ENCODE data around the gene ADM2. TPM values are rescaled to one million over a fixed set of nuclear protein-coding genes. Genes with fewer than 3 reads are reported as not detected.
"Not testable (repeated sequence)": the region's sequence is repeated elsewhere in the genome, so short reads cannot be mapped to it uniquely, and the experiment has no call there.

Gene ADM2
- total RNA-seq, 2 donors from 2014 or later = 2.6 to 6.7 TPM

GRCh38 chr22:50507421-50507990 is 26.2 kb downstream of the ADM2 start, which contains the start of gene LMF2:
Gene LMF2 (minus strand): TSS chr22:50507702. CDS start chr22:50507675, 27 bp downstream.
- Mint-ChIP-seq H3K4me1 (ENCODE audit: low read depth in 2 of 2) (peaks cover 19 to 20% of the 10 kb centered on the region in 2 donors), H3K4me3 (peak within 1 kb of the TSS; percentile 96), H3K9me3 (no peaks in the 10 kb centered on the region), H3K27me3 (no peaks in the 10 kb centered on the region), H3K36me3 (peaks cover 14% of the 10 kb centered on the region), H3K27ac (peak within 1 kb of the TSS; percentile 86 to 92)
- peak; percentile 93 for DNase-seq (ENCODE audit: low spot score)
- ATAC-seq = peak; percentile 90 to 91

GRCh38 chr22:50507991-50508884 is 26.9 kb downstream of the ADM2 start, which contains the start of gene NCAPH2:
Gene NCAPH2 (plus strand): TSS chr22:50508224. CDS start chr22:50508338, 114 bp downstream.
- H3K4me3 Mint-ChIP-seq = peak within 1 kb of the TSS; percentile 96
- peaks cover 20 to 22% of the 10 kb centered on the region in 2 donors for H3K4me1 Mint-ChIP-seq (ENCODE audit: low read depth in 2 of 2)
- peaks cover 15% of the 10 kb centered on the region for H3K36me3 Mint-ChIP-seq
- H3K9me3 Mint-ChIP-seq = no peaks in the 10 kb centered on the region
- ATAC-seq (peak; percentile 87 to 88), DNase-seq (ENCODE audit: low spot score) (peak; percentile 98)
- H3K27ac Mint-ChIP-seq = peak within 1 kb of the TSS; percentile 86 to 92
- no peaks in the 10 kb centered on the region for H3K27me3 Mint-ChIP-seq

- DNase-seq (ENCODE audit: low spot score) (no peak), ATAC-seq (no peak)
- H3K27ac Mint-ChIP-seq = peak overlapping the region; percentile 56 to 73
- peaks cover 15% of the 10 kb centered on the region for H3K36me3 Mint-ChIP-seq
- H3K9me3 Mint-ChIP-seq = no peaks in the 10 kb centered on the region
- H3K4me1 Mint-ChIP-seq (ENCODE audit: low read depth in 2 of 2) = peaks cover 22 to 24% of the 10 kb centered on the region in 2 donors
- no peaks in the 10 kb centered on the region for H3K27me3 Mint-ChIP-seq
- H3K4me3 Mint-ChIP-seq = peak overlapping the region; percentile 96
These were observed 27.6 kb downstream of the ADM2 start for GRCh38 chr22:50508897-50509296.

- DNase-seq (ENCODE audit: low spot score) = no peak
- no peaks in the 10 kb centered on the region for H3K9me3 Mint-ChIP-seq
- H3K36me3 Mint-ChIP-seq = peaks cover 15% of the 10 kb centered on the region
- no peak overlapping the region for H3K27ac Mint-ChIP-seq
- no peak overlapping the region for H3K4me3 Mint-ChIP-seq
- ATAC-seq = no peak
- no peaks in the 10 kb centered on the region for H3K27me3 Mint-ChIP-seq
- peaks cover 29 to 34% of the 10 kb centered on the region in 2 donors for H3K4me1 Mint-ChIP-seq (ENCODE audit: low read depth in 2 of 2)
These were observed 31.8 kb downstream of the ADM2 start for GRCh38 chr22:50513175-50513574.

- DNase-seq (ENCODE audit: low spot score) = no peak
- H3K27me3 Mint-ChIP-seq = no peaks in the 10 kb centered on the region
- no peak for ATAC-seq
- H3K4me1 Mint-ChIP-seq (ENCODE audit: low read depth in 2 of 2) = peaks cover 17 to 20% of the 10 kb centered on the region in 2 donors
- no peaks in the 10 kb centered on the region for H3K9me3 Mint-ChIP-seq
- peaks cover 6% of the 10 kb centered on the region for H3K36me3 Mint-ChIP-seq
- H3K27ac Mint-ChIP-seq = no peak overlapping the region
- H3K4me3 Mint-ChIP-seq = no peak overlapping the region
These were observed 34.7 kb downstream of the ADM2 start for GRCh38 chr22:50516068-50516467.

GRCh38 chr22:50516891-50517290 is 35.5 kb downstream of the ADM2 start:
- H3K4me1 Mint-ChIP-seq (ENCODE audit: low read depth in 2 of 2) = peaks cover 17 to 20% of the 10 kb centered on the region in 2 donors
- H3K9me3 Mint-ChIP-seq = no peaks in the 10 kb centered on the region
- peaks cover 6% of the 10 kb centered on the region for H3K36me3 Mint-ChIP-seq
- H3K27me3 Mint-ChIP-seq = no peaks in the 10 kb centered on the region
- H3K4me3 Mint-ChIP-seq = no peak overlapping the region
- no peak for DNase-seq (ENCODE audit: low spot score)
- no peak for ATAC-seq
- no peak overlapping the region for H3K27ac Mint-ChIP-seq

GRCh38 chr22:50517495-50518260 is 36.3 kb downstream of the ADM2 start:
- no peak for DNase-seq (ENCODE audit: low spot score)
- Mint-ChIP-seq H3K27ac (no peak overlapping the region), H3K36me3 (no peaks in the 10 kb centered on the region), H3K4me1 (ENCODE audit: low read depth in 2 of 2) (peaks cover 13% of the 10 kb centered on the region in 2 donors), H3K4me3 (no peak overlapping the region), H3K27me3 (no peaks in the 10 kb centered on the region), H3K9me3 (no peaks in the 10 kb centered on the region)
- ATAC-seq = no peak

- no peaks in the 10 kb centered on the region for H3K36me3 Mint-ChIP-seq
These were observed 37.3 kb downstream of the ADM2 start for GRCh38 chr22:50518606-50519005.

GRCh38 chr22:50519151-50519550 is 37.8 kb downstream of the ADM2 start:
- DNase-seq (ENCODE audit: low spot score) (no peak), ATAC-seq (no peak)
- Mint-ChIP-seq H3K4me1 (ENCODE audit: low read depth in 2 of 2) (peaks cover 12% of the 10 kb centered on the region in 2 donors), H3K4me3 (no peak overlapping the region), H3K36me3 (no peaks in the 10 kb centered on the region), H3K27ac (no peak overlapping the region), H3K9me3 (no peaks in the 10 kb centered on the region), H3K27me3 (no peaks in the 10 kb centered on the region)

More at GRCh38 chr22:50518606-50519005, 37.3 kb downstream of the ADM2 start:
- ATAC-seq (no peak), DNase-seq (ENCODE audit: low spot score) (no peak)
- Mint-ChIP-seq H3K9me3 (no peaks in the 10 kb centered on the region), H3K4me1 (ENCODE audit: low read depth in 2 of 2) (peaks cover 12 to 15% of the 10 kb centered on the region in 2 donors), H3K4me3 (no peak overlapping the region), H3K27ac (no peak overlapping the region), H3K27me3 (no peaks in the 10 kb centered on the region)

- H3K4me3 Mint-ChIP-seq; H3K27ac Mint-ChIP-seq; H3K36me3 Mint-ChIP-seq; ATAC-seq; H3K9me3 Mint-ChIP-seq; DNase-seq (ENCODE audit: low spot score); H3K27me3 Mint-ChIP-seq: not testable (repeated sequence)
- peaks cover 14 to 16% of the 10 kb centered on the region in 2 donors for H3K4me1 Mint-ChIP-seq (ENCODE audit: low read depth in 2 of 2)
These were observed 38.8 kb downstream of the ADM2 start for GRCh38 chr22:50520184-50520583.

GRCh38 chr22:50520826-50521453 is 39.6 kb downstream of the ADM2 start:
- DNase-seq (ENCODE audit: low spot score) (no peak), ATAC-seq (no peak)
- H3K27me3 Mint-ChIP-seq = no peaks in the 10 kb centered on the region
- H3K9me3 Mint-ChIP-seq = no peaks in the 10 kb centered on the region
- no peaks in the 10 kb centered on the region for H3K36me3 Mint-ChIP-seq
- no peak overlapping the region for H3K4me3 Mint-ChIP-seq
- H3K4me1 Mint-ChIP-seq (ENCODE audit: low read depth in 2 of 2) = peaks cover 9 to 12% of the 10 kb centered on the region in 2 donors
- H3K27ac Mint-ChIP-seq = no peak overlapping the region

- H3K36me3 Mint-ChIP-seq = no peaks in the 10 kb centered on the region
- no peak overlapping the region for H3K4me3 Mint-ChIP-seq
- ATAC-seq = no peak
These were observed 40.4 kb downstream of the ADM2 start for GRCh38 chr22:50521710-50522109.

GRCh38 chr22:50522208-50522805 is 41.0 kb downstream of the ADM2 start:
- Mint-ChIP-seq H3K36me3 (no peaks in the 10 kb centered on the region), H3K27ac (no peak overlapping the region), H3K4me3 (no peak overlapping the region), H3K4me1 (ENCODE audit: low read depth in 2 of 2) (peaks cover 13 to 17% of the 10 kb centered on the region in 2 donors), H3K9me3 (no peaks in the 10 kb centered on the region), H3K27me3 (no peaks in the 10 kb centered on the region)
- ATAC-seq (no peak), DNase-seq (ENCODE audit: low spot score) (no peak)

More at GRCh38 chr22:50521710-50522109, 40.4 kb downstream of the ADM2 start:
- Mint-ChIP-seq H3K27ac (no peak overlapping the region), H3K4me1 (ENCODE audit: low read depth in 2 of 2) (peaks cover 8 to 11% of the 10 kb centered on the region in 2 donors), H3K9me3 (no peaks in the 10 kb centered on the region), H3K27me3 (no peaks in the 10 kb centered on the region)
- no peak for DNase-seq (ENCODE audit: low spot score)
